Measurements from ENCODE around the gene TM9SF3. TPM values are rescaled to one million over a fixed set of nuclear protein-coding genes. Genes with fewer than 3 reads are reported as not detected.

The TM9SF3 gene
- 66.1 and 85.4 TPM in 2 replicates for polyA plus RNA-seq

DNA sequence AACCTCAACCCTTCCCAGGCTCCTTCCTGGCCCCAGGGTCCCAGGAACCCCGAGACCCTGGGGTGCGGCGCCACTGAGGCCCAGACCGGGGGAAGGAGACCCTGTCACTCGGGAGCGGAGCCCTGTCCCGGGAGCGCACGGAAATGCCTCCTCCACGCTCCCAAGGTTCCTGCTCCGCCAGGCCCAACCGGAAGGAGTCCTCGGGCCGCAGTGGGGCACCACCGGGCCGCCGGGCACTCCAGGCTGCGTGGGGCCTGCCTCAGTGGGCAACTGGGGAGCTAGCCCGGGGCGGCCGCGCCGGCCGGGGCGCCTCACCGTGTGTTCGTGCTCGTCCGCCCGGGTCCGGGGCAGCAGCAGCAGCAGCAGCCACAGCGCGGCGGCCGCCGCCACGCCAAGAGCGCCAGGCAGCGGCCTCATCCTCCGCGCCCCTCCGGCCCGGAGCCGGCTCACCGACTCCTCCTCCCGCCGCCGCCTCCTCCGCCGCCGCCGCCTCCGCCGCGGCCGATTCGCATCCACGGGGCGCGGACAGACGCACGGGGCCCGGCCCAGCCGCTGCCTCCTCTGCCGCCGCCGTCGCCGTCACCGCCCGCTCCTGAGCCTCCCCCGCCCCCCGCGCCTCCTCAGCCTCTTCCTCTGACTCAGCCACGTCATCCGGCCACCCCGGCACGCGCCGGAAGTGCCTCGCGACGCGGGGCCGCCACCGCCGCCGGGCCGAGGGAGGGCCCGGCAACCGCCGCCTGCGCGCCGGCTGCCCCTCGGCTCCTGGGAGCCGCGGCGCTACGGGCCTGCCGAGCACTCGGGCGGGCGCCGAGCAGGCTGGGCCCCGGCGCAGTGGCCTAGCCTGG, at the start of gene TM9SF3:
Gene TM9SF3 (minus strand): TSS at position 594 of the 845 bp plus-strand sequence. CDS start 177 bp downstream, at position 417.

DNA sequence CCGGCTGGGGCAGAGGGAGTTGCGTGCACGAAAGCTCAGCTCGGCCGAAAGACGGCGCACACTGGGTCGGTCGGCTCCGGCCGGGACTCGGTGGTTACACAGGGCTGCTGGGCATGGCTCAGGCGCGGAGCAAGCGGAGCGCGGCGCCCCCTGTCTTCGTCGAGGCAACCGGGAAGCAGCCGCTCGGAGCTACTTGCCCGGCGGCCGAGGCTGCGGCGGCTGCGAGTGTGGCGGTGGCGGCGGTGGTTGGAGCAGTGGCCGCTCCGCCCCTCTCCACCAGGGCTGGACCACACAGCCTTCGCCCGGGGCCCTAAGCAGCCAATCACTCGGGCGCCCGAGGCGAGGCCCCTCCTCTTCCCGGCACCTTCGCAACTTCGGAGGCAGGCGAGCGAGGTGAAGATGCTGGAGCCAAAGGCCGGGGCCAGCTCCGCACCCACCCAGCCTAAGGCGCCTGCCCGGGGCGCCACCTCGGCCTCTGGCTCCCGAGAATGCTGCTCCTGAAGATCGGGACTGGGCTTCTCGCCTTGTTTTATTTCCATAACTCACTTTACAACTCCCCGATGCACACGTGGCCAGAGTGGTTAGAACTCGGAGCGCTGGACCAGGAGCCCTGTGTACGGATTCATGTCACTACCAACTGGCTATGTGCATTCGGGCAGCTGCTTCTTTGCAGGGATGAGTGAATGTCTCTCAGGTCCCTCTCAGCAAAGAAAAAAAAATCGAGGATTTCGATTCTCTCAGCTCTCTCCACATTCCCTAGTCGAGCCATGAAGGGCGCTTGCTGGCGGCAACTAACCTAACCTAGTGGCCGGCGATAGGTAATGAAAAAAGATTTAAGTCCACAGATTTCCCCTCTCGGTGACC, 72.9 kb downstream of the TM9SF3 start, which contains the start of gene TLL2:
Gene TLL2 (minus strand): TSS at position 229 of the 864 bp plus-strand sequence. CDS start 241 bp downstream, outside the sequence.

Other genes starting within 250 kb of the TM9SF3 start
- 0.50 and 3.0 TPM in 2 replicates for gene OPALIN, start 228.0 kb downstream of the TM9SF3 start, polyA plus RNA-seq
- gene TLL2, start 73.1 kb downstream of the TM9SF3 start, polyA plus RNA-seq: 1.4 TPM in 1 of 2 replicates, not detected in the other
- gene PIK3AP1, start 133.5 kb upstream of the TM9SF3 start, polyA plus RNA-seq: not detected in 2 replicates
- 11.2 and 16.6 TPM in 2 replicates for gene LCOR, start 245.3 kb upstream of the TM9SF3 start, polyA plus RNA-seq